HG02610 (cell line): Measurements from ENCODE around the gene GADD45B.

Experiments
- ATAC-seq: cut with Tn5 transposase; IDR thresholded peaks from one replicate; pipeline ENCODE4 v1.9.1; 2021; ENCODE audit warnings: mild to moderate bottlenecking, moderate library complexity; ENCODE audit not compliant: unreplicated experiment

The GADD45B gene, protein sequence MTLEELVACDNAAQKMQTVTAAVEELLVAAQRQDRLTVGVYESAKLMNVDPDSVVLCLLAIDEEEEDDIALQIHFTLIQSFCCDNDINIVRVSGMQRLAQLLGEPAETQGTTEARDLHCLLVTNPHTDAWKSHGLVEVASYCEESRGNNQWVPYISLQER

DNA sequence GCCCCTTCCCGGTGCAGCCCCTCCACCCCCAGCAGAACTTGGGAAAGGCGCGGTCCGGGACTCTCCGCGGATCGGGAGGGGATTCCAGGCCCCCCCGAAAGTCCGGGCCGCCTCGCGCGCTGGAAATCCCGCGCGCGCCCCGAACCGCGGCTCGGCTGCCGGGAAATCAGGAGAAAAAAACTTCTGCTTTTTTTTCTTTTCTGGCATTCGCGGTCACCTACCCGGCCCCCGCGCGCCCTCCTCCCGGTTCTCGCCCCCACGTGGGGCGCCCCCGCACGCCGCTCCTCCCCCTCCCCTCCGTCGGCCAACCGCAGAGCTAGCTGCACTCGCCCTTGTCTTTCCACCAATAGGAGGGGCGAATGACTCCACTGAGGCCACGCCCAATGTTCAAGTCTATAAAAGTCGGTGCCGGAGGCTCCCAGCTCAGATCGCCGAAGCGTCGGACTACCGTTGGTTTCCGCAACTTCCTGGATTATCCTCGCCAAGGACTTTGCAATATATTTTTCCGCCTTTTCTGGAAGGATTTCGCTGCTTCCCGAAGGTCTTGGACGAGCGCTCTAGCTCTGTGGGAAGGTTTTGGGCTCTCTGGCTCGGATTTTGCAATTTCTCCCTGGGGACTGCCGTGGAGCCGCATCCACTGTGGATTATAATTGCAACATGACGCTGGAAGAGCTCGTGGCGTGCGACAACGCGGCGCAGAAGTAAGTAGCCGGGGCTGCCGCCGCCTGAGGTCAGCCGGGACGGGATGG, at the start of gene GADD45B:
GADD45B (plus strand) TSS at position 426 of the 749 bp plus-strand sequence; CDS start at position 658, 232 bp downstream.
- peak; percentile 31 for ATAC-seq

DNA sequence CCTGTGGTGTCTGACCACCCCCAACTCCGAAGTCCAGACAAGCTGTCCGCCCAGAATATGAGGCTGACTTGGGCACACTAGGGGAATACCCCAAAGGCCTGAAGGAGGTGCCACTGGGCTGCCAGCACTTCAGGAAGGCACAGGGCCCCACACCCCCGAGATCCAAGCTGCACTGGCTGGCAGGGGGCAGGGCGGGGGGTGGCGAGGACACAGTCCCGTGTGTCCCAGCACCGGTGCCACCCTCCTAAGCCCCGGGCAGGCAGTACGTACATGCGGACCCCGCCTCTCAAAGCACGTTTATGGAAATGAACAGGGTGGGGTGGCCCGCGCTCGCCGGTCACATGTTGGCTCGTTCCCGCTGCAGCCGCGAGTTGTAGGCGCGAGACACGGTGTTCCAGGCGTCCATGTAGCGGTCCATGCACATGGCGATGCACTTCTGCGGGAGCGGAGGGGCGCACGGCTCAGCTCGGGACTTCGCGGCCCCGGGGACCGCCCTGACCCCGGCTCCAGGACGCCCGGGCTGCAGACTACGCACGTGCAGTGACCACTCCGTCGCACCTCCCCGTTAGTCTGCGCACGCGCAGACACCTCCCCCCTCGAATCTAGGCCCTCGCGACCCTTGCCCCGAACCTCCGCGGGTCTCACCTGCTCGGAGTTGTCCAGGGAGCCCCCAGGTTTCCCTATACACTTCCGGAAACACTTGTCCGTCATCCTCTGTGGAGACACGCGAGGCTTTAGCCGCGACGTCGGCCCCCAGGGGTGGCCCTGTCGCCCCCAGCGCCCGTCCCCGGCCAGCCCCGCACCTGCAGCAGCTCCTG, 49.1 kb upstream of the GADD45B start:
- peak; percentile 10 for ATAC-seq

DNA sequence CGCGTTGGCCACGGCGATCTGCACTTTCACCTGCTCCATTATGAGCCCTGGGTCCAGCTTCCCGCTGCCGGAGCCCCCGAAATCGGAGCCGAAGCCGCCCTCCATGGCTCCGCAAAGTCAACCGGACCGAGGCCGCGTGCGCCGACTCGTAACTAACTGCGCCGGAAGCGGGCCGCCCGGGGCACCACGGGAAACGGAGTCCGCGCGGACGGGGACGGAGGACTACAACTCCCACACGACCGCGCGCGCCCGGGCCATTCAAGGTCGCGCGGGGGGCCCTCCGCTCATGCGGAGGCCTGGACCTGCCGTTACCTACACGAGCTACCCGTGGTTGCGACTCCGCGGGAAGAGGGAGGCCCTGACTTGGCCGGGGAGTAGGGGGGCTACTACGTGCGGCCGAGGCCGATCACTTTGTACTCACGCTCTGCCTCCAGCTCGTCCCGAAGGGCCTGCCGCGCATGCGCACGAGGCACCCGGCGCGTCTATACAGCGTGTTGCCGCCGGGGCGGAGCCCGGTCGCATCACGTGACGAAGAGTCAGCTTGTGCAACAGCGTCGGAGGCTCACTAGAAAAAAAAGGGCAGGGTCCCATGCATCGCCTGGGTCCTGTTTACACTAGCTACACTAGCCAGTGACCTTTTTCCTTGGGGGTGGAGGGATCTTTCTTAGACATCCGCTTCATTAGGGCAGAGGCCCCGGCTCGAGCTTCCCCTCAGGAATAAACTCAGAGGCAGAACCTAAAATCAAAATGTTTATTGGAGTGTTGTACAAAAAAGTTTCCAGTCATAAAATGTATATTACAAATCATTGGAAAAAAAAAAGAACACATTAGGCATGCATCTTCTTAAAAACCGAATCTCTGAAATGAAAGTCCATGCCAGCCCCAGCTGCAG, 48.3 kb upstream of the GADD45B start, which contains the start of gene TIMM13:
TIMM13 (minus strand) TSS at position 158 of the 892 bp plus-strand sequence; CDS start at position 105, 53 bp downstream.
- ATAC-seq: peak; percentile 71

- ATAC-seq: no peak
These were observed 47.6 kb upstream of the GADD45B start for GRCh38 chr19:2428321-2428690.

- no peak for ATAC-seq
These were observed 46.9 kb upstream of the GADD45B start for GRCh38 chr19:2428756-2429711.

GRCh38 chr19:2429917-2430535, 45.9 kb upstream of the GADD45B start:
- ATAC-seq: no peak

DNA sequence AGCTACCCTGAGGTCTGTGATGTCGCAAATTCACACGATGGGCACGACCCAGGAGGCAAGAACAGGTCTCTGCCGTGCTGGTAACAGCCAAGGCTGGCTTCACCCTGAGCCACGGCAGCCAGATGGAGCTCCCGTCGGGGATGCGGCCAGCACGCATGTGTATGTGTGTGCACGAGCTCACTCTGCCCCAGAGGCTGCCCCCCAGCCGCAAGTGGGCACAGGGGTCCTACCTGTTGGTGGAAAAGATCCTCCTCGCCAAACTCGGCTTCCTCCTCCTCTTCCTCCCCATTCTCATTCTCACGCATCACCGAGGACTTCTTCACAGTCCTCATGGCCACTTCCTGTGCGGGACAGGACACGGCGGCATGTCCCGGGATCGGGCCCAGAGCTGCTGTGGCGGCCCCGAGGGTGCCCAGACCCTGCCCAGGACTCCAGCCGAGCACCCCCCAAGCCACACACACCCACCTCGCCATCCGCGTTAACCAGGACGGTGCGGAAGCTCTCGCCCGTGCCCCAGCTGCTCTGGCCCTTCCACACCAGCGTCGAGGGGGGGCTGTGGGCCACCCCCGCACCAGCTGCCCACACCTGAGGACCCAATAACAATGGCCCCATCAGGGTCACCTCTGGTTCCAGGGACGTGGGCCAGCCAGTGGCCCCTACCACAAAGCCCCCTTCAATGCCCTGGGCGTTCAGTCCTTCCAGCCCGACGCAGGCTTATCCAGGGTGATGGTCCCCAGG, 44.4 kb upstream of the GADD45B start:
- ATAC-seq: no peak

GRCh38 chr19:2432131-2432848, 43.6 kb upstream of the GADD45B start:
- no peak for ATAC-seq

- no peak for ATAC-seq
These were observed 42.1 kb upstream of the GADD45B start for GRCh38 chr19:2433854-2434253.

- ATAC-seq: no peak
These were observed 41.7 kb upstream of the GADD45B start for GRCh38 chr19:2434267-2434666.

- no peak for ATAC-seq
These were observed 41.1 kb upstream of the GADD45B start for GRCh38 chr19:2434721-2435265.

DNA sequence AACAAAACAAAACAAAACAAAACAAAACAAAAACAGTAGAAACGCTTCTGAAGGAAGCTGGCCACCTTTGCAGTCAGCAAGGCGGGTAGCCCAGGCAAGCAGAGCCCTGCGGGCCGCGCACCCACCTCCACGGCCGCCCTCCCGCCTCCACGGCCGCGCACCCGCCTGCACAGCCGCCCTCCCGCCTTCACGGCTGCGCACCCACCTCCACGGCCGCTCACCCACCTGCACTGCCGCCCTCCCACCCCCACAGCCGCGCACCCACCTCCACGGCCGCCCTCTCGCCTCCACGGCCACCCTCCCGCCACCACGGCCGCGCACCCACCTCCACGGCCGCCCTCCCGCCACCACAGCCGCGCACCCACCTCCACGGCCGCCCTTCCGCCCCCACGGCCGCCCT, 39.5 kb upstream of the GADD45B start:
- ATAC-seq: no peak

- ATAC-seq: no peak
These were observed 39.0 kb upstream of the GADD45B start for GRCh38 chr19:2436926-2437325.

- ATAC-seq: no peak
These were observed 37.7 kb upstream of the GADD45B start for GRCh38 chr19:2438178-2438577.

GRCh38 chr19:2440515-2440914, 35.4 kb upstream of the GADD45B start:
- no peak for ATAC-seq

GRCh38 chr19:2441096-2441752, 34.7 kb upstream of the GADD45B start:
- no peak for ATAC-seq
